ENCODE data around the gene BANP.
"Not testable (repeated sequence)": the region's sequence is repeated elsewhere in the genome, so short reads cannot be mapped to it uniquely, and the experiment has no call there.

Gene BANP

DNA sequence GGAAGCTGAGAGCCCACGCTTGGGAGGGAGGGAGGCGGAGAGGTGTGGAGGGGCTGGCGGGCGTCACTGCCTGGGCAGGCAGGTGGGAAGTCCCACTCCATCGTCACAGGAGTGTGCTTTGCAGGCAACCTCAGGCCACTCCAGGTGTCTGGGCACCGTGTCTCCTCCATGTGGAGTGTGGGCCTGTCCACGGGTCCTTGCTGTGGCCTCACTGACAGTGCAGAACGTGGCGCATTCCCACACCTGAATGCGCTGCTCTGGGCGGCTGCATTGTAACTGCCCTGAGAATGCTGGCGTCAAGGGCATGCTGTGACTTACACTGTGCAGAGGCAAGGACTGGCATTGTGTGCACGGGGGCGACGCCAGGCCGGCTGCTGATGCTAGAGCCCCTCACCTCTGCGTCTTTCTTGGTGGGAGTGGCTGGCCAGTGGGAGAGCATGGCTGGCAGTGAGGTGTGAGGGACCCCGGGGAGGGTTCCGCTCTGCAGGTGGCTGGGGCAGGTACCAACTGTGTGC is 66.4 kb downstream of the BANP start:
- no peak for DNase-seq

- DNase-seq: not testable (repeated sequence)
Measured at GRCh38 chr16:88018382-88018781, 67.1 kb downstream of the BANP start.

DNA sequence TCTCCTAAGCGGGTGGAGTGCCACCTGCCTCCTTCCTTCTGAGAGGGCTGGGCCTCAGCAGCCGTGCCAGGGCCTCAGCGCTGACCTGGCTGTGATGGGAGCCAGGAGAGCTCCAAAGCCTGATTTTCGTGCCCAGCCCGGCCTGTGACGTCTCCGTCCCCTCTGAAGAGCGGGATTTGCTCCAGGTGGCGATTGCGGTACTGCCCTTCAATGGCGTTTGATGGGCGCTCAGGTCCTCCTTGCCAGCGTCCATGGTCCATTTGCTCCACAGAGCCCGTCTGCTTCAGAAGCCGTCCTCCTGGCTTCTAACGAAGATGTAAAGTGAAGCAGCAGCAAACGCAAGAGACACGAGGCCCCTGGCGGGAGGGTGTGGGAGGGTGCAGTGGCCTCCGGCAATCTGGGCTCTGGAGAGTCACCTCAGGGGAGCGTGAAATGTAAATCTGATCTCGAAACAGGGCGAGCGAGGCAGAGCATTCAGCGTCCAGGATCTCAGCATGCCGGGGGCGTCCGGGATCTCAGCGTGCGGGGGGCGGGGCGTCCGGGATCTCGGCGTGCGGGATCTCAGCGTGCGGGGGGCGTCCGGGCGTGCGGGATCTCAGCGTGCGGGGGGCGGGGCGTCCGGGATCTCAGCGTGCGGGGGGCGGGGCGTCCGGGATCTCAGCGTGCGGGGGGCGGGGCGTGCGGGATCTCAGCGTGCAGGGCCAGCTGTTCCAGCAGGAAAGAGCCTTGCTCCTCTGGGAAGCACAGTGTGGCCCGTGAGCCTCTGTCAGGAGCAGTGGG is 68.0 kb downstream of the BANP start:
- not testable (repeated sequence) for DNase-seq

- DNase-seq: no peak
Measured at GRCh38 chr16:88019821-88020515, 68.7 kb downstream of the BANP start.

DNA sequence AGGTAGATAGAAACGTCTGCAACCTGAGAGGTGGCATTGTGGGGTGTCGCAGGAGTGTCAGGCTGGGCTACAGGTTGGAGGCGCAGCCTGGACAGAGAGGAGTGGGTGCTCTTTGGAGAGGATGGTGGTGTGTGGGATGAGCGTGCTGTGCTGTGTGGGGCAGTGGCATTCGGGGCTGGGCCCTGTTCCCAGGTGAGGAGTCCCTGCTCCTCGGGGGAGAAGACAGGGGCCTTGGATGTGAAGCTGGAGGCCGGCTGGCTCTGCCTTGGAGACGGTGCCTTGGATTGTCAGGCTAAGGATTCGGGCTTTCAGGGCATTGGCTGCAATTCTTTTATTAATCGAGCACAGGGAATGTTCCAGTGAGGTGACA is 69.3 kb downstream of the BANP start:
- DNase-seq: no peak

DNA sequence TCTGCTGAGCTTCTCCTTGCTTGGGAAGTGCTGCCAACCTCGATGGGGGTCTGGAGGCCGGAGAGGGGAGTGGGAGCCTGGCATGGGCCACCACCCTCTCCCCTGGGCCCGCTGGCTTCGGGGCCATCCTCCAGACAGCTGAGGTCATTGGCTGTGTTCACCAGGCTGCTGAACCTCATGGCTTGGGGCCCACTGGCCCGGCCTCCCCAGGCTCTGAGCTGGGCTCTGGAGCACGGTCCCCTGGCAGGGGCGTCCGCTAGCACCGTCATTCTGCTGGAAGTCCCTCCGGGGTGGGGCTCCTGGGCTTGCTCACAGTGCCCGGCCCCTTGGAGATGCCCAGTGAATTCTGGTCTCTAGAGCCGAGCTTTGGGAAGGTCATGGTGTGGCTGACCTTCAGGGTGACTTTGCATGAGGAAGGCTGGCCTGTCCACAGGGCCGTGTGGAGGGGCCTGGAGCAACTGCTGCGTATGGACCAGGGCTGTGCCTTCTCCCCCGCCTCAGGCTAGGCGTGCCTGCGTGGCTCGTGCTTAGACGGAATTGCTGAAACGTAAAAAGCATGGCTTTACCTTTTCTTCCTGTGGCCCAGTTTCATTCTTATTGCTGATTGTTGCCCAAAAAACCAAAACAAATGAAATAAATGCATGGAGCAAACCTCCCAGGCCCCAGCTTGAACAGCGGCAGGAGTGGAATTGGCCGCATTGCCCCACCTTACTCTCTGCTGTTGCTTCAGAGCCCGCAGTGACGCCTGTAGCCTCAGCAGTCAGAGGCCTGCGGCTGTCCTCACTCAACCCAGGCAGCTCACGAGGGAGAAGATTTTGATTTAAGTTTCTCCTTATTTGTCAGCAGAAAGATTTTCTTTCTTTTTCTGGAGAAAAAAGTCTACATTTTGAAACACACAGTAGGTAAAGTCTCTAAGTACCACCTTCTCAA is 70.1 kb downstream of the BANP start:
- not testable (repeated sequence) for DNase-seq

DNA sequence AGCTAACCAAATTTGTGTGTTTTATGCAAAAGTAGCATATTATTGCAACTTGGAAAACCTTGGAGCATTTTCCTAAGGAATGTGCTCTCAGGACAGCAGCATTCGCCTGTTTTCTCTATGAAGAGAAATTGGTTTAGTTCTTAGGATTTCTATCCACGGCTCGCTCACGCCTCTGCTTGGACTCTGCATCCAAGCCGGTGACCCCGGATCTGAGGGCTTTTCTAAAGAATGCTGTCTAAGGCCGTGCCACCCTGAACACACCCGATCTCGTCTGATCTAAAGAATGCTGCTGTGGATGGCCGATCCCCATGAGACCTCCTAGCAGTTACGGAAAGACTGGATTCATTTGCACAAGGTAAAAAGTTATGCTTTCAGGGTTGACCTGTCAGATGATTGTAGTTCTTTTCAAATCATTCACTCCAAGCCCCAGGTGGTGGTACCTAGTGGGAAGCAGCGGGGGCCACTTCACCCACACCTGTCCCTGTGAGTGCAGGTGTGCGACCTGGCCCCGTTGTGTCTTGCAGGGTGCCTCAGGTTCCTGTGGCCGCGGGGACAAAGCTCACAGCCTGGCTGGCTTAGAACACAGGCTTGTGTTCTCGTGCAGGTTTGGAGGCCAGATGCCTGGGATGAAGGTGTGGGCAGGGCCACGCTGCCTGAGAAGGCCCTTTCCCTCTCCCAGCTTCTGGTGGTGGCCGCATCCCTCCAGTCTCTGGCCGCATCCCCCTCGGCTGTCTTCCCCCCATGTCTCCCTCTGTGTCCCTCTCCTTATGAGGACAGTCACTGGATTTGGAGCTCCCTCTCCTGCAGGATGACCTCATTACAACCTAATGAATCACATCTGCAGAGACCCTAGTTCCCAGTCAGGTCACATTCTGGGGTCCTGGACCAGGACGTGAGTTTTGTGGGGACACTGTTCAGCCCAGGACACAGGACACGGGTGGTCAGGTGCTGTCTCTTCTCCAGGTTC is 71.1 kb downstream of the BANP start:
- no peak for DNase-seq

- DNase-seq: no peak
Measured at GRCh38 chr16:88023366-88023765, 72.1 kb downstream of the BANP start.

DNA sequence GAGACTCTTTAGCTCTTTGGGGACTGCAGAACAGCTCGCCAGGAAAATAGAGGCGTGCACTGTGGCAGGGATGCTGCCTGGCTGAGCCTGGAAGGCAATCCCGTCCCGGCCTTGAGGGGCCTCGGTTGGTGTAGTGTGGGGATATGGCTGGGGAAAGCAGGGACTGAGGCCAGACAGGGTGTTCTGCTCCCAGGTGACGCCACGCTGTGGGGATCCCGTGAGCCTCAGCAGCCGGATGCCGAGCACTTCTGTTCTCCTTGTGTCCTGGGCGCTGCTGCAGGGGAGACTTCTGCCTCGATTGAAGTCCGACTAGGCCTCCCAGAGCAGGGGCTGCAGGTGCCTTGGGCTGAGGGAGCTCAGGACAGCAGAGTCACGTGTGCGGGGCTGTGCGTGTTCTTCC is 72.6 kb downstream of the BANP start:
- no peak for DNase-seq

- DNase-seq: peak; percentile 31
Measured at GRCh38 chr16:88024491-88025085, 73.4 kb downstream of the BANP start.

- DNase-seq: not testable (repeated sequence)
Measured at GRCh38 chr16:88025086-88025492, 73.9 kb downstream of the BANP start.

DNA sequence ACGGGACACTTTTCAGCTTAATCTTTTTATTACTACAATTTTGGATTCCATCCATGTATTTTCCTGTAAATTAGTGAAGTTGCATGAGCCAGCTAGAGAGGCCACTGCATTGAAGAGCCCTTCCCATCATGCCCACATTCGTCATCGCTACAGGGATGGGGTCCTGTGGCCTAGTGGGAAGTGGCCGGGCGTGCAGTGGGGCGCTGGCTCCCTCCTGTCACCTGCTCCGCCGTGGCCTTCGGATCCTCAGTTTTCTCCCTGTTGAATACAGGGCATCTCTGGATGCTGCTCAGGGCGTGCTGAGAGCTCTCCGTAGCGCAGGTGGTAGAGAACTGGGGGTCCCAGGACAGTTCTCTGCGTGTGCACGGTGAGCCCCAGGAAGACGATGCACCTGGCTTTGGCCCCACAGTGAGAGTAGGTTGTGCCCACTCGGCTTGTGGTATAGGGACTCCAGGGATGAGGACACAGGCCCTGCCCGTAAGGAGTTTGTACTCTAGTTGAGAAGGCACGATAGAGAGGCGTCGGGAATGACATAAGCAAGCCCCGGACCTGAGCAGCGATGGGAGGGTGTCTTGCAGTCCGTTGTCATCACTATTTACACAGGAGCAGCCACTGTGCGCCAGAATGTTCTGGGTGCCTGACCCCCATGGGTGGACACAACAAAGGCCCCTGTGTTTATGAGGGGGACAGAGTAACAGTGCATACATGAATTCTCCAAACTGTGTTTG is 74.8 kb downstream of the BANP start:
- DNase-seq: not testable (repeated sequence)

DNA sequence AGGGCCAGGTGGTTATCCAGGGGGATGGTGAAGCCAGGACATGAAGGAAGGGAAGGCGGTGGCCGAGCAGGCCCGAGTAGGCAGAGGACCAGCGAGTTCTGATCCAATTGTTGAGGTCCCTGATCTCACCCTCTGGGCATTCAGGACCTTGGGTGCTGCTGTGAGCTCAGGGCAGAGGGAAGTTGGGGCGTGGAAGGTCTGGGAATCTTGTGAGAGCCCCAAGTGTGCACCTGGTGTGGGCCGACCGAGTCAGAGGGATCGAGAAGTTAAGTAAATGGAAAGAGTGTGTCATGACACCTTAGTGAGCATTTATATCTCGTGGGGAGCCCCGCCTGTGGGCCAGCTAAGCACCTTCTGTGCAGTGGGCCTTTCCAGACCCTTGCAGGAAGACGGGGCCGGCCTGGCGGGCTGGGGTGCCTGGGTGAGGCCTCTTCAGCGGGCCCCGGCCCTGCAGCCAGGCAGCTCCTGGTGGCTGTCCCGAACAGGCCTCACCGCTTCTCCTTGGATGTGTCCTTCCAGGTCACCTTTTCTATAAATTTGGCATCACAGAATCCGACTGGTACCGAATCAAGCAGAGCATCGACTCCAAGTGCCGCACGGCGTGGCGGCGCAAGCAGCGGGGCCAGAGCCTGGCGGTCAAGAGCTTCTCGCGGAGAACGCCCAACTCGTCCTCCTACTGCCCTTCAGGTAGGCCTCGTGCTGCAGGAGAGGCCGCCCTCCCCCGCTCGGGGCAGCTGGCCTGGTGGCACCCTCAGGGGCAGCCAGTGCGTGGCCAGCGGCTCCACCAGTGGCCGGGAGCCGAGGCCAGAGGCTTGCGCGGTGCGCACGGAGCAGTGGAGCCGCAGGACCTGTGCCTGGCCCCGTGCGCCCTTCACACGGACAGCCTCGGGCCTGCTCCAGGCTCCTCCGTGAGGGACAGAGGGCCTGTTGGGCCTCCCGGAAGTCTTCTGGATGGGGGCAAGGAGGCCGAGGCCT is 76.0 kb downstream of the BANP start:
- DNase-seq: no peak

DNA sequence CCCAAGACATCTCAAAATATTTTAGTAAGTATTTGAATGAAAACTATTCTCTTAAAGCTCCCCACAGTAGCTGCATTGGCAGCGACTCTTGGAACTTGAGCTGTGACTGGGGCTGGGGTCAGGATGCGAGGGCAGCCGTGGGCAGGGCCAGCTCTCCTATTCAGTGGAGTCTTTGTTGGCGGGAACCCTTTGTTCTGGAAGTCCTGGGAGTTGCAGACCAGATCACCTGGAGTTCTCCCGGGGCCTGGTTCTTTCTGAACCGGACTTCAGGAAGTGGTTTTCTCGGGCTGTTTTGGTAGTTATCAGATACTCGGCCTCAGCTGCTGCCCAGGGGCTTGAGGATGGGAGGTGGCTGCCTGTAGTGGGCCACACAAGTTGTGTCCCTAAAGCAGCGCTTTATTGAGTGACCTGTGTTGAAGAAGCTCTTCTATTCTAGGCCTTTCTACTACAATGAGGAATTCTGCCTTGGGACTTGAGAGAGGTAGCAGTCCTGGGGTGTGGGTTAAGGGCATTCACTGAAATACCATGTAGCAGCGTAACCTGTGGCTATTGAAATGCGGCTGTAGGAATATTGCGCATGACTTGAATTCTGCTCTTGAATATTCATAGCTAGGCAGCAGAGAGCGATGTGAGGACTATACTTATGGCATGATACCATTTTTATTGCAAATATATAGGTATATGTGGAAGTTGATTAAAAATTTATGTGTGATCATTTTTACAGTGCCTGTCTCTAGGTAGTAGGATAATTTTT is 77.1 kb downstream of the BANP start:
- DNase-seq: not testable (repeated sequence)

DNA sequence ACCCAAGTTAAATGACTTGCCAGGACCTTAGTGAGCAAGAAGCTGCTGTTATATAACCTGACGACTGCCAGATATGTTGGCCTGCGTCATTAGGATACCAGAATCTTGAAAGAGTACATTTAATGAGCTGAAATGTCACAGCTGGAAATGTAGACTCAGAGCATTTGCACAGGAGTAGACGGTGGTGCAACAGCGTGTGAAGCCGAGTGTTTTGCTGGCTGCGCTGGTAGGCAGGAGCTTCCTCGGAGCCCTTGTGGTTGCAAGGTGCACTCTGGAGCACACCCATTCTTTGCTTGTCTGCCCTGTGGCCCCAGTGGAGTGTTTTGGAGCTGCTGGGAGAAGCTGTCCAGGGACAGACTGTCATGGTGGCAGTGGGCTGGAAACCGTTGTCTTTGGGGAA is 79.3 kb downstream of the BANP start:
- no peak for DNase-seq

GRCh38 chr16:88030961-88031360 is 79.7 kb downstream of the BANP start:
- DNase-seq: not testable (repeated sequence)

- DNase-seq: not testable (repeated sequence)
Measured at GRCh38 chr16:88033003-88033740, 81.9 kb downstream of the BANP start.

- no peak for DNase-seq
Measured at GRCh38 chr16:88034770-88035169, 83.5 kb downstream of the BANP start.
